HG02870 (cell line): ENCODE results near the gene PARD6G.

ENCODE experiments used
- ATAC-seq: cut with Tn5 transposase; IDR thresholded peaks from one replicate; pipeline ENCODE4 v1.9.1; 2021; ENCODE audit warnings: mild to moderate bottlenecking, moderate library complexity; ENCODE audit not compliant: unreplicated experiment

PARD6G gene

GRCh38 chr18:80192653-80193385 is 54.5 kb downstream of the PARD6G start:
- no peak for ATAC-seq

GRCh38 chr18:80191907-80192652 is 55.2 kb downstream of the PARD6G start:
- ATAC-seq, result no peak

- no peak for ATAC-seq
These were observed 56.0 kb downstream of the PARD6G start for GRCh38 chr18:80191264-80191663.

- no peak for ATAC-seq
These were observed 57.0 kb downstream of the PARD6G start for GRCh38 chr18:80190311-80190710.

GRCh38 chr18:80189531-80189865 is 57.8 kb downstream of the PARD6G start:
- ATAC-seq, result no peak

- ATAC-seq, result no peak
These were observed 58.4 kb downstream of the PARD6G start for GRCh38 chr18:80188643-80189530.

GRCh38 chr18:80187956-80188642 is 59.2 kb downstream of the PARD6G start:
- no peak for ATAC-seq

- no peak for ATAC-seq
These were observed 61.8 kb downstream of the PARD6G start for GRCh38 chr18:80185545-80185944.

GRCh38 chr18:80184243-80184772 is 63.0 kb downstream of the PARD6G start:
- no peak for ATAC-seq

GRCh38 chr18:80183273-80184050 is 63.9 kb downstream of the PARD6G start:
- ATAC-seq, result no peak

- ATAC-seq, result no peak
These were observed 64.5 kb downstream of the PARD6G start for GRCh38 chr18:80182855-80183254.

- no peak for ATAC-seq
These were observed 65.5 kb downstream of the PARD6G start for GRCh38 chr18:80181642-80182461.

GRCh38 chr18:80180778-80181564 is 66.3 kb downstream of the PARD6G start:
- no peak for ATAC-seq

GRCh38 chr18:80179857-80180558 is 67.3 kb downstream of the PARD6G start:
- ATAC-seq, result no peak

- no peak for ATAC-seq
These were observed 68.1 kb downstream of the PARD6G start for GRCh38 chr18:80178935-80179818.

GRCh38 chr18:80177128-80177527 is 70.2 kb downstream of the PARD6G start:
- ATAC-seq, result no peak
